ENCODE data around the gene ATXN7.

Gene ATXN7

GRCh38 chr3:64039332-64039731 lies 175.7 kb downstream of the ATXN7 start:
- TF ChIP-seq CTCF (conservative IDR thresholded peaks at IDR 0.05) (no peak), ZFX (IDR thresholded peaks at IDR 0.05) (no peak)
- H3K27ac ChIP-seq, result no peak overlapping the region

- no peak for TF ChIP-seq CTCF (conservative IDR thresholded peaks at IDR 0.05)
- no peak for TF ChIP-seq ZFX (IDR thresholded peaks at IDR 0.05)
- no peak overlapping the region for H3K27ac ChIP-seq
These were observed 176.5 kb downstream of the ATXN7 start for GRCh38 chr3:64039981-64040733.

GRCh38 chr3:64042952-64043351 lies 179.3 kb downstream of the ATXN7 start:
- TF ChIP-seq CTCF (conservative IDR thresholded peaks at IDR 0.05) (no peak), ZFX (IDR thresholded peaks at IDR 0.05) (no peak)
- H3K27ac ChIP-seq, result no peak overlapping the region

GRCh38 chr3:64046592-64046991 lies 182.9 kb downstream of the ATXN7 start:
- TF ChIP-seq CTCF (conservative IDR thresholded peaks at IDR 0.05) (no peak), ZFX (IDR thresholded peaks at IDR 0.05) (no peak)
- no peak overlapping the region for H3K27ac ChIP-seq

- H3K27ac ChIP-seq, result no peak overlapping the region
- TF ChIP-seq ZFX (IDR thresholded peaks at IDR 0.05) (no peak), CTCF (conservative IDR thresholded peaks at IDR 0.05) (no peak)
These were observed 183.4 kb downstream of the ATXN7 start for GRCh38 chr3:64046996-64047594.

GRCh38 chr3:64047787-64048186 lies 184.1 kb downstream of the ATXN7 start:
- no peak overlapping the region for H3K27ac ChIP-seq
- TF ChIP-seq CTCF (conservative IDR thresholded peaks at IDR 0.05) (no peak), ZFX (IDR thresholded peaks at IDR 0.05) (no peak)

- no peak for TF ChIP-seq ZFX (IDR thresholded peaks at IDR 0.05)
- TF ChIP-seq CTCF (conservative IDR thresholded peaks at IDR 0.05), result no peak
- H3K27ac ChIP-seq, result no peak overlapping the region
These were observed 185.0 kb downstream of the ATXN7 start for GRCh38 chr3:64048631-64049061.
